IgD-negative memory B cell (primary cell): ENCODE results near the gene CTDP1. TPM values are rescaled to one million over a fixed set of nuclear protein-coding genes. Genes with fewer than 3 reads are reported as not detected.
"Not testable (repeated sequence)": the region's sequence is repeated elsewhere in the genome, so short reads cannot be mapped to it uniquely, and the experiment has no call there.

Source experiments
- H3K27ac Mint-ChIP-seq, 3 donors: one replicate each; pipeline ENCODE4 v1.8.0; 2020 to 2022; ENCODE audit warnings: mild to moderate bottlenecking in 3 of 3, mixed read lengths in 3 of 3, moderate library complexity in 1 of 3
- H3K27me3 Mint-ChIP-seq: one replicate; pipeline ENCODE4 v1.8.0; 2021; ENCODE audit warnings: mixed read lengths
- H3K36me3 Mint-ChIP-seq: one replicate; pipeline ENCODE4 v1.8.0; 2020; ENCODE audit warnings: mild to moderate bottlenecking, mixed read lengths
- H3K4me1 Mint-ChIP-seq, 3 donors: one replicate each; pipeline ENCODE4 v1.8.0; 2020 to 2022; ENCODE audit warnings: mixed read lengths in 3 of 3, mild to moderate bottlenecking in 1 of 3
- H3K4me3 Mint-ChIP-seq, 4 donors: one replicate each; pipeline ENCODE4 v1.8.0; 2020 to 2022; ENCODE audit warnings: mild to moderate bottlenecking in 4 of 4, mixed read lengths in 4 of 4, moderate library complexity in 3 of 4
- H3K9me3 Mint-ChIP-seq, 3 donors: one replicate each; pipeline ENCODE4 v1.8.0; 2020 to 2021; ENCODE audit warnings: mixed read lengths in 3 of 3, mild to moderate bottlenecking in 1 of 3
- polyA plus RNA-seq: library from polyadenylated mRNA; unstranded; fragments of 300-500 nt; fragmentation: Illumina TruSeq; gene quantifications from one replicate; pipeline ENCODE4 v1.2.3, GENCODE V29; 2021

The CTDP1 gene
- polyA plus RNA-seq, 1 donor from 2014 or later, result 12.1 TPM

DNA sequence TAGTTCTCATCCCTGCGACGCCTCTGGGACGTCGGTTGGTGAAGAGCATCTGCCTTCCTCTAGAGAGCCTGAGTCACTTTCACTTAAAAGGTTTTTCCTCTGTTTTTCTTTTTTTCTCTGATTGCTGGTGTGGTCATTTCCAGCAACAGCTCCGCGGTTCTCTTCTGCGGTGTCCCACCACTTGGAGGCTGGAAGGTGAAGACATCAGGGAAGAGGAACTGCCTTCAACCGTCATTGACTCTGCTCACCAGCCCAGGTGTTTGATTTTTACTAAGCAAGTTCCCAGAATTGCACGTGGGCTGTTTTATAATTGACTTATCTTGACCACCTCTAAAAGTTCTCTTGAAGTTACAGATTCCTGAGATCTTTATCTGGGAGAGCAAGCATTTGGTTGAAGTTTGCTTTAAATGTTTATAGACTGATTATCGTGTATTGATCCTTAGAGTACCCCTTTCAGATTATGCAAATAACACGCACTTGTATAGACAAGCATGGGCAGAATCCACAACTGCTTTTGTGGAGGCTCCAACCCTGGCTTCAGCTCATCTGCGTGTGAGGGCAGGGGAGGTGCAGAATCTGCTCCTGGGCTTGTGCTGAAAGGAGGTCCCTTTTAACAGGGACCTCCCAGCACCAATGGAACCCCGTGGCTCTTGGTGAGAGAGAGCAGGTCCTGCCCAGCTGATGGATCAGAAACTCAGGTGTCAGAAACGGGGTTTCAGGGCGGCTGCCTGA lies 3.5 kb downstream of the CTDP1 start:
- no peaks in the 10 kb centered on the region for H3K9me3 Mint-ChIP-seq
- H3K27me3 Mint-ChIP-seq, result no peaks in the 10 kb centered on the region
- H3K27ac Mint-ChIP-seq, result peak overlapping the region in 2 of 3 donors; percentile 86 to 97
- H3K36me3 Mint-ChIP-seq, result no peaks in the 10 kb centered on the region
- peaks cover 24 to 46% (median 31%) of the 10 kb centered on the region in 3 donors for H3K4me1 Mint-ChIP-seq
- H3K4me3 Mint-ChIP-seq, result peak overlapping the region; percentile 25 to 85 (median 78)

DNA sequence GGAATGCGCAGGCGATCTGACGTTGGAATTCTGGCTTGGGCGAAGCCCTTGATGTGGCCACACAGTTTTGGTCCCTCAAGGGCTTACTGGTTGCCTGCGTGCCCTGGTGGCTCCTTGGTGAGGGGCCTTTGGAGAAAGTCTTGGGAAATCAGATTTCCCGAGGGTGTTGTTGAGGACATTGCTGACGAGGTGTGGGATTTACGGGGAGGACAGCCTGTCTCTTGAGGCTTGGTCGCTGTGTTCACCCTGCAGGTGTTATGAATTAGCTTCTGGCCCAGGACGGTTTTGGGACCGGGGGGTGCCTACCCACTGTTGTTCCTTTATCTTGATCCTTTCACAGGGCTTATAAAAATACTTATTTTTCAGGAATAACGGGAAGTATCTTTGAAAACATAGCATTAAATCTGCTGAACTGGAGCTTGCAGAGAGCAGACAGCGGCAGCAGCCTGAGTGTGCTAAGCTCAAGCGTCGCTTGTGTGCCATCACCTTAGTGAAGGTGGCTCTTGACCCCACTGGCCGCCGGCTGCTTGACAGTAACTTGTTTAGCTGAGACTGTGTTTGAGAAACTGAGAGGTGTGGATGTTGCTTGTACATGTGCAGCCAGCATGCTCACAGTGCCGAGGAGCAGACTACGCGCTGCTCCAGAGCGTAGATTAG lies 4.2 kb downstream of the CTDP1 start:
- H3K27ac Mint-ChIP-seq, result peak overlapping the region in 1 of 3 donors; percentile 86
- H3K27me3 Mint-ChIP-seq, result no peaks in the 10 kb centered on the region
- H3K4me1 Mint-ChIP-seq, result peaks cover 17 to 41% (median 26%) of the 10 kb centered on the region in 3 donors
- peak overlapping the region in 2 of 4 donors; percentile 65 to 77 for H3K4me3 Mint-ChIP-seq
- no peaks in the 10 kb centered on the region for H3K9me3 Mint-ChIP-seq
- no peaks in the 10 kb centered on the region for H3K36me3 Mint-ChIP-seq

DNA sequence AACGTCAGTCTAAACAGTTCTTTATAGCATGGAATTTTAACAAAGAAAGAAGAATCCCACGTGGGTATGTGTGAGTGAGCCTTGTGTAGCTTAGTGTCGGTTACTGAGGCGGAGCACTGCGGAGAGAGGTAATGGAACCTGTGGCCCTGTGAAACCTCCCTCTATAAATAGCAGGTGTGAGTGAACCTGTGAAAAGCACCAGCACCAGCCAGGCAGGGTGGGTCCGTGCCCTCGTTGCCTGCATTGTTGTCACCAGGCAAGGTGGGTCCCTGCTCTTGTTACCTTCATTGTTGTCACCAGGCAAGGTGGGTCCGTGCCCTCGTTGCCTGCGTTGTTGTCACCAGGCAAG lies 4.7 kb downstream of the CTDP1 start:
- Mint-ChIP-seq H3K9me3 (no peaks in the 10 kb centered on the region), H3K4me3 (peak overlapping the region in 2 of 4 donors; percentile 55 to 77), H3K27me3 (no peaks in the 10 kb centered on the region), H3K4me1 (peaks cover 16 to 45% (median 26%) of the 10 kb centered on the region in 3 donors), H3K36me3 (no peaks in the 10 kb centered on the region), H3K27ac (peak overlapping the region in 1 of 3 donors; percentile 45)

DNA sequence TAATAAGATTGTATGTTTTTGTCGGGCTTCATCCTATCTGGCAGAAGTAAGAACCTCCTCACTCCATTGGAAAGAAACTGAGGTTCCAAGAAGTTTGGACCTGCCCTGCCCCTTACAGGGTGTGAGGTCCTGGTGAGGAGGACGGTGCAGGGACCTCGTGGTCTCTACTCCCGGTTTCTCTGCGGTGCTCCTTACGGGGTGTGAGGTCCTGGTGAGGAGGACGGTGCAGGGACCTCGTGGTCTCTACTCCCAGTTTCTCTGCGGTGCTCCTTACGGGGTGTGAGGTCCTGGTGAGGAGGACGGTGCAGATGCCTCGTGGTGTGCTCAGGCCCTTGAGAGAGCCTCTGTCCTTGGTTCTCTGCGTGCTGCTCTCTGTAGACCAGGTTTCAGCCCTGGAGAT lies 5.2 kb downstream of the CTDP1 start:
- peak overlapping the region in 2 of 4 donors; percentile 73 to 77 for H3K4me3 Mint-ChIP-seq
- H3K9me3 Mint-ChIP-seq, result no peaks in the 10 kb centered on the region
- H3K36me3 Mint-ChIP-seq, result no peaks in the 10 kb centered on the region
- H3K4me1 Mint-ChIP-seq, result peaks cover 19 to 45% (median 26%) of the 10 kb centered on the region in 3 donors
- H3K27me3 Mint-ChIP-seq, result no peaks in the 10 kb centered on the region
- peak overlapping the region in 2 of 3 donors; percentile 45 to 59 for H3K27ac Mint-ChIP-seq

DNA sequence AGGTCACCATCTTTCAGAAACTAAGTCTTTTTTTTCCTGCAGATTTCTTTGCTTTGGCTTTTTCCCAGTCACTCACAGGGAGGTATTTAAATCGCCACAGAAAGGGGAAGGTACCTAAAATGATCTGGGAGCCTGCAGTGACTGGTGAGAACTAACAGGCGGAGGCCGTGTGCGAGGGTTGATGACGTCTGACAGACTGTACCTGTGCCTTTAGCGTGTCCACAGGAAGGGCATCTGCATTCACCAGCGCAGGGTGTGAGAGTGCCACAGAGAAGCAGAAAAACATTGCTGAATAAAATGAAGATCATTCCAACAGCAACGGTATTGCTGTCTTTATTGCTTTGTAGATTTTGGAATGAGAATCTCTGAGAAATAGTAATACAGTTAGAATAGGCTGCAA lies 5.7 kb downstream of the CTDP1 start:
- peak overlapping the region in 1 of 3 donors; percentile 59 for H3K27ac Mint-ChIP-seq
- H3K27me3 Mint-ChIP-seq, result no peaks in the 10 kb centered on the region
- H3K4me3 Mint-ChIP-seq, result no peak overlapping the region
- H3K4me1 Mint-ChIP-seq, result peaks cover 23 to 46% (median 26%) of the 10 kb centered on the region in 3 donors
- H3K9me3 Mint-ChIP-seq, result no peaks in the 10 kb centered on the region
- no peaks in the 10 kb centered on the region for H3K36me3 Mint-ChIP-seq

DNA sequence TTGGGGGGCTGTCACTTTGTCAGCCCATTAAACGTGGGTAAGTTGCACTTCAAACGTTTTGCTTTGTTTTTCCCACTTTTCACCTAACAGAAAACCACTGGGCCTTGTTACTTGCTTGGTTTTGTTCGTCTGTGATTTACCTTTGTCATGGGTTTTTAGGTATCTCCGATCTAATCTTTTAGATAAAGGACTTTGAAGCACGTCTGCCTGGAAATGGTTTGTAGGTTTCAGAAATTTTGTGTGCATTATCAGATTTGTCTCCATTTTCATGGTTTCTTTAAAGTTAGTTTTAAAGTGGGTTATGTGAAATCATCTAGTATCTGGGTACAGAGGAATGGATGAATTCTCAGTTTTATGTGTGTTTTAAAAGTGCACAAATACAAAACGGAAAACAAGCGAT lies 6.4 kb downstream of the CTDP1 start:
- H3K27me3 Mint-ChIP-seq, result no peaks in the 10 kb centered on the region
- no peaks in the 10 kb centered on the region for H3K36me3 Mint-ChIP-seq
- H3K4me1 Mint-ChIP-seq, result peaks cover 21 to 45% (median 26%) of the 10 kb centered on the region in 3 donors
- H3K9me3 Mint-ChIP-seq, result no peaks in the 10 kb centered on the region
- H3K27ac Mint-ChIP-seq, result peak overlapping the region in 1 of 3 donors; percentile 16
- H3K4me3 Mint-ChIP-seq, result no peak overlapping the region

DNA sequence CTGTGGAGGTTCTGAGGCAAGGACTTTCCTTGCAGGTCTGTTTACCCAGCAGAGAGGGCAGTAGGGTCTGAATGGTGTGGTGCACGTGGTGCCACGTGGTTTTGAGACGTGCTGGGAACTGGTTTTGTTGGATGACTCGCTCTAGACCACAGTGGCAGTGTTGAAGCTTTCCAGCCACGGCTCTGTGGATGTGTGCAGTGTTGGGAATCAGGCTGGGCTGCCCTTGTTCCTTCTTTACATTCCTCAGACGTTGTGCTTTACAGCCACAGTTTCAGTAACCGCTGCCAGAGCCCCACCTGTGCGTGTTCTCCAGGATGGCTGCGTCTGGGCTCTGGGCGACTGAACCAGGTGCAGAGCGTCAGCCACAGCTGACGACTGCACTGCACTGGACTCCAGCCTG lies 8.2 kb downstream of the CTDP1 start:
- Mint-ChIP-seq H3K36me3 (no peaks in the 10 kb centered on the region), H3K4me1 (peaks cover 17 to 32% (median 22%) of the 10 kb centered on the region in 3 donors), H3K27ac (peak overlapping the region in 1 of 3 donors; percentile 16), H3K4me3 (no peak overlapping the region), H3K27me3 (no peaks in the 10 kb centered on the region), H3K9me3 (no peaks in the 10 kb centered on the region)

DNA sequence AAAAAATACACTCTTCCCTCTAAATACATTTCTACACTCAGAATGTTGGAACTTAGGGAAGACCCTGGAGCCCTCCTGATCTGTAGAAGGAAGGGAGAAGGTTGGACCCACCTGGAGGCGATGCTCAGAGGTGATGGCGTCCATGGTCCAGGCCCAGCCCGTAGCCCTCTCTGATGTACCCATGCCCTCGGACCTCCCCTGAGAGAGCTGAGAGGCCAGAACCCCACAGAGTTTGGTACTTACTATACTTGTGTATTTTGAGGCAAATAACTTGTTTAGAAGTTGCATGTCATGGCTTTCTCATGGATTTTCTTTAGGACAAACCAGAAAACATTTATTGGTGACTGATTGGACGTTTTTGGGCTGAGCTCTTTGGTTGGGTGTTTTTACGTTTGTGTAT lies 10.5 kb downstream of the CTDP1 start:
- Mint-ChIP-seq H3K9me3 (no peaks in the 10 kb centered on the region), H3K27ac (peak overlapping the region in 2 of 3 donors; percentile 37 to 74), H3K4me1 (peaks cover 8 to 19% (median 10%) of the 10 kb centered on the region in 3 donors), H3K27me3 (no peaks in the 10 kb centered on the region), H3K36me3 (no peaks in the 10 kb centered on the region), H3K4me3 (peak overlapping the region in 1 of 4 donors; percentile 45)

DNA sequence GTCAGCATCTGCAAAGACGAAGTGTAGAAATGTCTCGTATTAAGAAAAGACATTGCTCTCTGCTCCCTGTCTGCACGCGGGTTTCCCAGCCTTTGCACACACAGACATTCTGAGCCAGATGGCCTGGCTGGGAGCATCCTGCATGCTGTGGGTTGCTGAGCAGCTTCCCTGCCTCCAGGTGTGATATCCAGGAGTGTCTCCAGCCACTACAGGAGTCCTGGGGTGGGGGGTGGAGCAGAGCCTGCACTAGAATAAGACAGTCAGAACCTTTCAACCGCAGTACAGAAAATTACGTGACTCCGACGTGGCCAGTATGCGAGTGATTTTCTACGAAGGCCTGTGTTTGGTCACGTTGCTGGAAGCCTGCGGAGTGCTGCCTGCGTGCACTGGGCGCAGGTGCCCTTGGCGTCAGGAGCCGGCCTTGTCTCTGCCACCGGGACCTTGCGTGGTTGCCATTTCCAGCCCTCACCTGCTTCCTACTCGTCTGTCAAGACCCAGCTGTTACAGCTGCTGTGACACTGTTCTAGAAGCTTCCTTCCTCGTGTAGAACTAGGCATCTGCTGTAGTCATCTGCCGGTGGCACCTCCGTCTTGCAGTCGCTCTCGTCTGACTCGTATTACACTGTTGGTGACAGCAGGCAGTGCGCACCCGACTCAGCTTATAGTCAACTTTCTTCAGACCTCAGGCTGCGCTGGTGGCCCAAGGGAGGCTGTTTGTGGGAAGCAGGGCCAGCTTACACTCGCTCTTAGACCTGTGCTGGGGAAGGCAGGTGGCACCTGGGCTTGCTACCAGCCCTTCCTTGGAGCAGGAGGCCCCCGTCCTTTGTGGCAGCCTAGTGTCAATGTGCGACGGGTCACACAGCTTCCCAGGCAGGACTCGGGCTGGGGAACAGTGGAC lies 11.2 kb downstream of the CTDP1 start:
- H3K27ac Mint-ChIP-seq, result peak overlapping the region in 2 of 3 donors; percentile 37 to 74
- H3K4me3 Mint-ChIP-seq, result no peak overlapping the region
- H3K27me3 Mint-ChIP-seq, result no peaks in the 10 kb centered on the region
- H3K36me3 Mint-ChIP-seq, result no peaks in the 10 kb centered on the region
- H3K9me3 Mint-ChIP-seq, result no peaks in the 10 kb centered on the region
- H3K4me1 Mint-ChIP-seq, result peaks cover 8 to 14% (median 10%) of the 10 kb centered on the region in 3 donors

DNA sequence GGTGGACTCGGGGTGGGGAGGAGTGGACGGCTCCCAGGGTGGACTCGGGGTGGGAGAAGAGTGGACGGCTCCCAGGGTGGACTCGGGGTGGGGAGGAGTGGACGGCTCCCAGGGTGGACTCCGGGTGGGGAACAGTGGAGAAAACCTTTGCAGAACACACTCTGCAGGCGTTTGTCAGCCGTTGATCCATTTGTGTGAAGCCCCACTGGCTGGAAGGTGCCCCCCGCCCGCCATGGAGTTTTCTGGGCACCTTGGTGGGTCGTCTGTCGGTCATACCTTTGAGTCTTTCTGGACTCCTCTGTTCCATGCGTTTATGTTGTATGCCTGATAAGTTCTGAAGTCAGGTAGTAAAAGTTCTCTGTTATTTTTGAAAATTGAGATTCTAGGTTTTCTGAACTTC lies 12.5 kb downstream of the CTDP1 start:
- Mint-ChIP-seq H3K36me3 (peaks cover 1% of the 10 kb centered on the region), H3K27ac (no peak overlapping the region), H3K4me3 (no peak overlapping the region), H3K4me1 (peaks cover 10% of the 10 kb centered on the region in 3 donors), H3K27me3 (no peaks in the 10 kb centered on the region), H3K9me3 (no peaks in the 10 kb centered on the region)

DNA sequence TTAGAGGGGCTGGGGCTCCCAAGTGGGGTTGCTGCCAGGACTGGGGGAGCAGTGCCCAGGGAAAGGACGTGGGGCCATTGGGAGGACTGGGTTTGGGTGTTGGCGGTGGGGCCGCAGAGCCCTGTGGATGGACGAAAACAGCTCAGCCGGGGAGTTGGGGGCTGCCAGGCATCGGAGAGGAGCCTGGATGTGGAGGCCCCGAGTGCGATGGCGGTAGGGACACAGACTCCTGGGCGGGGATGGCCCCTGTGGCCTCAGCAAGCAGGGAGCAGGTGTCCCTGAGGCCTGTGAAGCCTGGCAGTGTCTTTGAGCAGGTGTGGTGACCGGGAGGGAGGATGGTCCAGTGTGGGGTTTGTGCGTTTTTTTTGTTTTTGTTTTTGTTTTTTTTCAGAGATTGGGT lies 13.3 kb downstream of the CTDP1 start:
- no peaks in the 10 kb centered on the region for H3K27me3 Mint-ChIP-seq
- peak overlapping the region in 1 of 3 donors; percentile 71 for H3K27ac Mint-ChIP-seq
- H3K4me1 Mint-ChIP-seq, result peaks cover 10% of the 10 kb centered on the region in 3 donors
- no peak overlapping the region for H3K4me3 Mint-ChIP-seq
- peaks cover 3% of the 10 kb centered on the region for H3K36me3 Mint-ChIP-seq
- no peaks in the 10 kb centered on the region for H3K9me3 Mint-ChIP-seq

DNA sequence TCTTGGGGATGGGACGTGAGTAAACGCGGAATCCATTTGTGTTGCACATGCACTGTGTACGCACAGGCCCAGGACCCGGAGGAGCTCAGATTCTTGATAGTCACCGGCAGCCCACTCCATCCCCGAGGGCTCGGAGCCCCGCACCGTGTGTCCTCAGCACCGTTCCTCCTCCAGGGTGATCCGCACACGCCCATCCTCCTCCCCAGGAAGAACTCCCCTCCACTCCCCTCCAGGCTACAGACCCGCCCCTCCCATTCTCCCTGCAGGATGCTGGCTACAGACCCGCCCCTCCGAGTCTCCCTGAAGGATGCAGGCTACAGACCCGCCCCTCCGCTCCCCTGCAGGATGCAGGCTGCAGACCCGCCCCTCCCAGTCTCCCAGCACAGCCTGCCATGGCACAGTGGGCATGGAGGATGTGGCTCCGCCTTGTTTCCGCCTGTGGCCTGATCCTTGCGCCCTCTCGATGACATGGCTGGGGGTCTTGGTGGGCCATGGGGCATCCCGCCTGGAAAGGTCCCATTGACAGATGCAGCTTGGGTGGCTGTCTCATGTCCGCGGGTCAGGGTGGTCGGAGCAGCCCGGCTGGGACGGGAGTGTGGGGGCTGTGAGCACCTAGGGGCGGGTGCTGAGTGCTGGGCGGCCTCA lies 14.1 kb downstream of the CTDP1 start:
- Mint-ChIP-seq H3K27me3 (no peaks in the 10 kb centered on the region), H3K36me3 (peaks cover 3% of the 10 kb centered on the region), H3K4me3 (no peak overlapping the region), H3K9me3 (no peaks in the 10 kb centered on the region), H3K27ac (no peak overlapping the region), H3K4me1 (peaks cover 10% of the 10 kb centered on the region in 3 donors)

DNA sequence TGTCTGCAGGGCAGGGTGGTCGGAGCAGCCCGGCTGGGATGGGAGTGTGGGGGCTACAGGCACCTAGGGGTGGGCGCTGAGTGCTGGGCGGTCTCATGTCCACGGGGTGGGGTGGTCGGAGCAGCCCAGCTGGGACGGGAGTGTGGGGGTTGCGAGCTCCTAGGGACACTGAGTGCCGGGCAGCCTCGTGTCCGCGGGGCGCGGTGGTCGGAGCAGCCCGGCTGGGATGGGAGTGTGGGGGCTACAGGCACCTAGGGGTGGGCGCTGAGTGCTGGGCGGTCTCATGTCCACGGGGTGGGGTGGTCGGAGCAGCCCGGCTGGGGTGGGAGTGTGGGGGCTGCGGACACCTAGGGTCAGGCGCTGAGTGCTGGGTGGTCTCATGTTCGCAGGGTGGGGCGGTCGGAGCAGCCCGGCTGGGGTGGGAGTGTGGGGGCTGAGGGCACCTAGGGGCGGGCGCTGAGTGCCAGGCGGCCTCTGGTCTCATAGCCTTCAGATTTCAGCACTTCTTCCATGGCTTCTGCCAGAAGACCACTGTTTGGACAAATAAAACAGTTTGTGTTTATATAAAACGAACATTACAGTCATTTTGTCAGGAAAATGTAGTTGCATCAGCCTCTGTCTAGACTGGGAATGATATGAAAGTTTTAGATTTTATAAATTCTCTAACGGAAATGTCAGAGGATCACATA lies 14.7 kb downstream of the CTDP1 start:
- H3K4me1 Mint-ChIP-seq, H3K27me3 Mint-ChIP-seq, H3K4me3 Mint-ChIP-seq, H3K9me3 Mint-ChIP-seq, H3K36me3 Mint-ChIP-seq: not testable (repeated sequence)
- peak overlapping the region in 1 of 3 donors; percentile 50 for H3K27ac Mint-ChIP-seq

DNA sequence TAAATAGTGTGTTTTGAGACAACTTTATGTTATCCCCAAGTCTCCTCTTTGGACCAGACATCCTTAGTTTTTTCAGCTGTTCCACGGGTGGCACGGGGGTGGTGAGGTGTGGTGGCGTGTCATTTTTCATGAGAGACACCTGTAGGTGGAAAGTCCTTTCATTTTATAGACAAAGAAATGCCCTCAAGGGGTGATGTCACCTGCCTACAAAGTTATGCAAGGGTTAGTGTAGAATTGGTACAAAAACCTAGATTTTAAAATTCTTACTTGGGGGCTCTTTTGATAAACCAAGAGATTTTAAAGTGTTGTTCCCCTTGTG lies 15.3 kb downstream of the CTDP1 start:
- peaks cover 4 to 10% (median 7%) of the 10 kb centered on the region in 3 donors for H3K4me1 Mint-ChIP-seq
- H3K4me3 Mint-ChIP-seq, result no peak overlapping the region
- no peaks in the 10 kb centered on the region for H3K9me3 Mint-ChIP-seq
- no peaks in the 10 kb centered on the region for H3K27me3 Mint-ChIP-seq
- peaks cover 3% of the 10 kb centered on the region for H3K36me3 Mint-ChIP-seq
- H3K27ac Mint-ChIP-seq, result peak overlapping the region in 1 of 3 donors; percentile 50
